ENCODE results near the gene CACNA1C.

The CACNA1C gene

DNA sequence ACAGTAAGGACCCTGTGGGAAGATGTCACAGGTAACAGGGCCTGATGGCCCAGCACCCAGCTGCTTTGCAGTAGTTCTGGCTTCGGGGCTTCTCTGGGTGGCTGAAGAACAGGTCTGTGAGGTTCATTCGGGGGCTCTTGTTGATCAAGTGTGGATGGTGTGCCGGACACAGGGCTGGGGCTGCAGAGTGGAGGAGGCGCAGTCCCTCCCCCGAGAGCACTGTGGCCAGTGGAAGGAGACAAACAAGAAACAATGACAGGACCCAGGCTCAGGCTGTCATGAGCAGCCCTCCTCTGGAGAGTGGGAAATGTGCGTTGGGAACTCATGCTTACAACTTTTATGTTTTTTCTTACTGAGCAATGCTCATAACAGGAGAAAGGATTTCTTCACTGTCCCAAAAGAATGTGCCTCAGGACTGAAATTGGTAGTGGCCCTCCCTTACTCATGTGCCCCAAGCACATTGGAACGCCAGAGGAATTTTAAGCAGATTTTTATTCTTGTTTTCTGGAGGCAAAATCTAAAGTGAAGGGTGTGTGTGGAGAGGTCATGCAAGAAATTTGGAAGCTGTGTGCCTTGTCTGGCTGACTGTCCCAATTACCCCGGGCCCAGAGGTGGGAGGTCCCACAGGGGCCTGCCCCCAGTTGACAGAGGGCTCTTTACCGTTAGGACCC lies 233.8 kb downstream of the CACNA1C start:
- DNase-seq: no peak

- no peak for DNase-seq
Observed at GRCh38 chr12:2287151-2287550, 234.4 kb downstream of the CACNA1C start.

- DNase-seq: no peak
Observed at GRCh38 chr12:2287589-2287988, 234.8 kb downstream of the CACNA1C start.

- no peak for DNase-seq
Observed at GRCh38 chr12:2288001-2288400, 235.2 kb downstream of the CACNA1C start.

DNA sequence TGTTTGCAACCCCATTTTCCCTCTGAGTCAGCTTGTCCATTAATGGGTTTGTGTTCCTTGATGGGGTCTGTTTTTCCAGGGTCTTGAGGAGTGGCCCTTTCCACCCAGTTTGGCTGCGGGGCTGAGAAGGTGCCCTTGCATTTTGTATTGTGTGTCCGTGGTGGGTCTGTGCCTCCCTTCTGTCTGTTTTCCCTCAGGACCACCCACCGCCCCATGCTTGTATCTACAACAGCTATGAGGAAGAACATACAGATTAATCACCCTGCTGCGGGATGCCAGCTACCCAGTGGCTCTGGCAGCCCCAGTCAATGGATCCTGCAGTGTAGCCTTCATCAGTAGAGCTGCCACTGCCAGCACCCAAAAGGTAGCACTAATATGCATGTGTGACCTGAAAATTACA lies 235.7 kb downstream of the CACNA1C start:
- no peak for DNase-seq

- DNase-seq: no peak
Observed at GRCh38 chr12:2288875-2289274, 236.1 kb downstream of the CACNA1C start.

DNA sequence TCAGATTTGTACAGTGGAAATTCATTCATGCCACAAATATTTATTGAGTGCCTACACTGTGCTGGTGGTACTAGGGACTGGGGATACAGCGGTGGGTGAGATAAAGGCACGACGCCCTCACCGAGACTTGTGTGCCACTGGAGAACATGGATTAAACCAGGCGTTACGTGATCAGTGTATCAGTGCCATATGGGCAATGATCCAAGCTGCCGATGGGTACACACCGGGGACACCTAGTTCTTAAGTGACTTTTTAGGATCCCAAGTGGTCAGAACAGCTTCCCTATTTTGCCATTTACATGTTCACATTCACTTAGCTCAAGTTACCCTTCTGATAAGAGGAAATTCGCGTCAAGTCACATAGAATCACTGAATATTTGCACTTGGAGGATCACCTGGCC lies 236.7 kb downstream of the CACNA1C start:
- no peak for DNase-seq

DNA sequence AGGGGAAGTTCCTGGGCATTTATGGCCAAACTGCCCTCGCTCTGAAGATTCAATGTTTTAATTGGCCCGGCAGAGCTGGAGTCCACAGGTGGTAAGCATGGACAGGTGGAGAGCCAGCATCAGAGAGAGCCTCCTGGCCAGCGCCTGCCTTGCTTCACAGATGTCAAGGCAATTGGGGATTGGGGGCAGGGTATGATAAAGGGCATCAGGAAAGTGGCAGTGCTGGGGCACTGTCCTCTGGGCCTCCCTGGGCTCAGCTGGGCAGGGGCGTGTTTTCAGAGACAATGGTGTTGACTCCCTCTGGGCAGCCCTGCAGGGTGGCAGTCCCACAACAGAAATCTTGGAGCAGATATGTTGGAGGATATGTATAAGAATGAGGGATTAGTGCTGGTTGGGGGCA lies 237.3 kb downstream of the CACNA1C start:
- DNase-seq: no peak

DNA sequence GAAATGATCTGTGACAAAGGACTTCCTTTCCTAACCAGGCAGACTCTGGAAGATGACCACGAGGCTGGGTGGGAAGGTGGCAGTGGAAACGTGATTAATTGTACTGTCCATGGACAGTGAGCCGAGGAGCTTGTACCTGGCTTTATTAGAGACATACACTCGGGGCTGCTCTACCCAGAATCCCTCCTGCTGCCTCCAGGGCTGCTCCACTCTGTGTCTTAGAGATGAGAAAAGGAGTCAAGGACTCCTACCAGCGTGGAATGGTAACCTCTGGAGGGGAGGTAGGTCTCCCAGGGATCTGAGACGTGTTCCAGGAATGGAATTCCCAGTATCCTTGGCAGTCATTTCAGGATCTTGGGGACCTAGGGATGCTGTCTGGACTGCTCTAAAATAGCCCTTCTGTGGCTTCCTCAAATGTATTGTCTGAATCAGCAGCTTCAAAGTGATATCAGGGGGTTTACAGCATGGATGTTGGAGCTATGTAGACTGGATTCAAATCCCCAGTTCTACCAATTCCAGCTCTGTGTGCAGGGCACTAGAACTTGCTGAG lies 237.8 kb downstream of the CACNA1C start:
- DNase-seq: no peak

DNA sequence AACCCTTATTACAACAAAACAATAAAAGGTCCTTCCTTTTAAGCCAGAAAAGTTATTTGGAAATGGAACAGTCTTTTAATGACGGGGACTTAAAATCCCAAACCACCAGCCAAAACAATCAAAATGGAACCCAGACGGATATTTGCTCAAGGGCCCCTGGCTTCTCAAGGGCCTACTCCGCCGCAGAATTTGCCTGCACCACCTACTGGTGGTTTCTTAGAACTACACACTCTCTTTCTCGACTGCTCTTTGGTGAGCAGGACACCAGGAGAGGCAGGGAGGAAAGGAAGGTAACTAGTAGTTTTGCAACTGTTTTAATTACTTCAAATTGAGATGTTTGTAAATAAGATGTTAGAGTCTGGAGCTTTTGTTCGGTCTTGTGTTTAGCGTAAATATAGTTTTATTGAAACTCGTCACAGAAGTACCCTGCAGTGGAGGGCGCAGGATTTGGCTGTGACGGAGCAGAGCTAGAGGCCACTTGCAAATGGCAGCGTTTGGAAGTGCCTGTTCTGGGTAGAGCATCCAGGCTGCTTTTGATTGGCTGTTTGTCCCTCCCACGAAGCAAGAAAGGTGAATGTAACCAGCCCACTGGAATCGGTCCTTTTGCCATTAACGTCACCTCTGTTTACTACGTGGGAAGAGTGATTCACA lies 238.5 kb downstream of the CACNA1C start:
- DNase-seq: peak; percentile 36

DNA sequence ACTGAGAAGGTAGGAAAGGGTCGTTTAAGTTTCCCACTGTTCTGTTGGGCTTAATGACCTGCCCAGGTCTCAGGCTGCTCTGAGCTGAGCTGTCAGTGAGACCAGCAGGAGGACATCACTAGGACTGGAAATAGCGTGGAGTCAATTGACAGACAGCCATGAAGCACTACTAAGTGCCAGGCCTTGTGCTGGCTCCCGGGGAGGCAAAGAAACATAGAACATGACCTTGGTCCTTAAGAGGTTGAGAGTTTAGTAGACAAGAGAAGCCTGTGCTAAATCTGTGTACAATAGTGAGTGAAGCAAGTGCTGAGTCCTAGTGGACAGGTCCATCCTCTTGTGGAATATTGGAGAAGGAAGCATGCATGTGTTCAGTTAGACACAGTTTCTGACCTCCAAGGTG lies 239.2 kb downstream of the CACNA1C start:
- no peak for DNase-seq

DNA sequence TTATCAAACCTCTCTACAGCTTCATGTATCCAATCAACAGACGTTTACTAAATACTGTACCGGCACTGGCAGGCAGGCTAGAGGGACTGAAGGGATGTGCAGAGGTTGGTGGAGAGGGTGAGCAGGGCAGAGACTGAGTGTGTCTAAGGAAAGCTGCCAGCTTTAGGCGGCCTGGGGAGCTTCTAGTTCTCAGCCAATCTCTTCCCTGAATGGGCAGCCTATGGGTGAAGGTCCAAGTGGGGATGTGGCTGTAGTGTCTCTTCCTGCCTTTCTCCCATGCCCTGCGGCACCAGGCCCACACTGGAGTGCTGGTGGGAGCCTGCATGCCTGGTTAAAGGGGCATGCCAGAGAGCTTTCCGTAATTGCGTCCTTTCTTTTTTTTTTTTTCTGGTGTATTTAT lies 239.8 kb downstream of the CACNA1C start:
- no peak for DNase-seq

DNA sequence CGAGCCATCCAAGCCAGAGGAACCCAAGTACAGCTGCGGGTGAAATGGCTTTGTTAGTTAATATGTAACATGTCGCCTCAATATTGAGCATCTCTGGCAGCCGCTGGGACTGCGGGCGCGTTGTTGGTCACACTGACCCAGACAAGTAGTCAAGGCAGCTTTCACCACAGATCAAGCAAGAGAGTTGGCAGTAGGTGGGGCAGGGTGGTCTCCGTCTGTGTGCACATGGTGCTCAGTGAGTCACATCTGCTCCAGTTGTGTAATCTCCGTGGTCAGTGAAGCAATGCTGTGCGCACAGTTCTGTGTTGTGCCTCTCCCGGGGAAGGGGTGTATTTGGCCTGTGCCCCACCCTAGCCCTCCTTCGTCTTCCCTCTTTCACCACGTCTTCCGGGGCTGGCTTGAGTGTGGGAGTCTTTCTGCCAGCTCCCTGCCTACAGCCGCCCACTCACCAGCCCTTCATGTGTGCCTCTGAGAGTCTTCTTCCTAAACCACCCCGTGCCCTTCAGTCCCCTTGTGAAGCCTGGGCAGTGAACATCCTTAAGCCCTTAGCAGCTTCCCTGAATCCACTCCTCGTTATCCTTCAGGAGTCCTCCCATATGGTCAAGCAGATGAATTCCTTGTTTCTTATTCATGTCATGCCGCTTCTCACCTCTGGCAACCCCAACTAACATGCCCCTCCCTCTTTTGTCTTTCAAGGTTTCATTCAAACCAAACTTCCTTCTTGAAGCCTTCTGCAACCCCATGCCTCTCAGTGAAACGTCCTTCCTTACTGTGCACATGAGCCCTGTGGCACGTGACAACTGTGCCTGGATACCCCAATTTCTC lies 242.1 kb downstream of the CACNA1C start:
- no peak for DNase-seq

GRCh38 chr12:2295941-2296461 lies 243.2 kb downstream of the CACNA1C start:
- no peak for DNase-seq

- no peak for DNase-seq
Observed at GRCh38 chr12:2297004-2297403, 244.2 kb downstream of the CACNA1C start.

- DNase-seq: no peak
Observed at GRCh38 chr12:2297658-2298057, 244.9 kb downstream of the CACNA1C start.

- no peak for DNase-seq
Observed at GRCh38 chr12:2298556-2299200, 245.9 kb downstream of the CACNA1C start.

GRCh38 chr12:2299206-2299605 lies 246.4 kb downstream of the CACNA1C start:
- DNase-seq: no peak

- DNase-seq: no peak
Observed at GRCh38 chr12:2300168-2300567, 247.4 kb downstream of the CACNA1C start.

DNA sequence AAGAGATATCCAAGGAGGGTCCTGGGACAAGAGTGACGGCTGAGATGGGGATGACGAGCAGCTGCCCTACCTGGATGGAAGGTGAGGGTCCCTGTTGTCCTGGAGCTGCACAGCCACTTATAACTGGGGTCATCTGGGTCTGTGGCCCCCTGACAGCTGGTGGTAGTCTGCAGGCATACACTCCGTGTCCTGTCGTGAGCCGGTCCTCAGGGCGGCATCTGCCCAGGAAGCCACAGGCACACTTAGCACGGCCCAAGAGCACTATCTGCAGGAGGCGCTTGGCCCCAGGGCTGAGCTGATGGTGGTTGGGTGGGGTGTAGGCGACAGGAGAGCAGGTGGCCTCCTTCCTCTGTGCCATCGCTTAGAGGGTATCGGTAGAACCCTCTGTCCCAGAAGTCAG lies 248.1 kb downstream of the CACNA1C start:
- no peak for DNase-seq

GRCh38 chr12:2301531-2302461 lies 249.0 kb downstream of the CACNA1C start:
- DNase-seq: no peak

Measured in CD4-positive, alpha-beta T cell treated with Interleukin-10 for 1 hour (primary cell).